Measurements from ENCODE around the gene MRPL28.
A peak's percentile ranks its signal among the peaks of the same experiment; 100 is the strongest.
"Not testable (repeated sequence)": the region's sequence is repeated elsewhere in the genome, so short reads cannot be mapped to it uniquely, and the experiment has no call there.

Gene MRPL28

GRCh38 chr16:381012-381788, 10.9 kb upstream of the MRPL28 start:
- Mint-ChIP-seq H3K4me3 (peak overlapping the region; percentile 82 to 83), H3K36me3 (peaks cover 2% of the 10 kb centered on the region in 2 donors), H3K27ac (no peak overlapping the region), H3K9me3 (no peaks in the 10 kb centered on the region), H3K4me1 (peaks cover 11 to 45% of the 10 kb centered on the region in 2 donors), H3K27me3 (no peaks in the 10 kb centered on the region)
- DNase-seq (no peak), ATAC-seq (replicated peaks) (peak; percentile 16 to 36)

GRCh38 chr16:380762-381011, 10.3 kb upstream of the MRPL28 start:
- no peak for DNase-seq
- H3K4me1 Mint-ChIP-seq: peaks cover 10 to 40% of the 10 kb centered on the region in 2 donors
- H3K9me3 Mint-ChIP-seq: no peaks in the 10 kb centered on the region

GRCh38 chr16:379961-380761, 9.8 kb upstream of the MRPL28 start:
- Mint-ChIP-seq H3K9me3 (no peaks in the 10 kb centered on the region), H3K36me3 (peaks cover 5 to 6% of the 10 kb centered on the region in 2 donors), H3K4me3 (peak overlapping the region; percentile 62 to 82), H3K27ac (peak overlapping the region; percentile 31), H3K4me1 (peaks cover 10 to 40% of the 10 kb centered on the region in 2 donors), H3K27me3 (no peaks in the 10 kb centered on the region)
- ATAC-seq (replicated peaks): no peak
- no peak for DNase-seq

More at GRCh38 chr16:380762-381011, 10.3 kb upstream of the MRPL28 start:
- Mint-ChIP-seq H3K36me3 (peaks cover 5 to 6% of the 10 kb centered on the region in 2 donors), H3K4me3 (peak overlapping the region; percentile 82 to 83), H3K27ac (no peak overlapping the region), H3K27me3 (no peaks in the 10 kb centered on the region)
- no peak for ATAC-seq (replicated peaks)

GRCh38 chr16:379183-379960, 9.0 kb upstream of the MRPL28 start:
- Mint-ChIP-seq H3K27me3 (no peaks in the 10 kb centered on the region), H3K4me3 (no peak overlapping the region), H3K36me3 (peaks cover 5 to 6% of the 10 kb centered on the region in 2 donors), H3K4me1 (peaks cover 10 to 39% of the 10 kb centered on the region in 2 donors), H3K9me3 (no peaks in the 10 kb centered on the region), H3K27ac (no peak overlapping the region)
- DNase-seq (no peak), ATAC-seq (replicated peaks) (no peak)

- Mint-ChIP-seq H3K4me3 (no peak overlapping the region), H3K4me1 (peaks cover 10 to 33% of the 10 kb centered on the region in 2 donors), H3K27ac (no peak overlapping the region), H3K9me3 (no peaks in the 10 kb centered on the region), H3K27me3 (no peaks in the 10 kb centered on the region), H3K36me3 (peaks cover 5 to 8% of the 10 kb centered on the region in 2 donors)
- no peak for ATAC-seq (replicated peaks)
- no peak for DNase-seq
Measured at GRCh38 chr16:378821-379182, 8.5 kb upstream of the MRPL28 start.

- not testable (repeated sequence) for H3K27ac Mint-ChIP-seq; DNase-seq; H3K9me3 Mint-ChIP-seq; H3K27me3 Mint-ChIP-seq; H3K4me3 Mint-ChIP-seq; ATAC-seq (replicated peaks)
- Mint-ChIP-seq H3K36me3 (peaks cover 6 to 13% of the 10 kb centered on the region in 2 donors), H3K4me1 (peaks cover 6 to 28% of the 10 kb centered on the region in 2 donors)
Measured at GRCh38 chr16:378113-378820, 7.9 kb upstream of the MRPL28 start.

GRCh38 chr16:377419-377951, 7.1 kb upstream of the MRPL28 start:
- no peak overlapping the region for H3K27ac Mint-ChIP-seq

GRCh38 chr16:376817-377418, 6.6 kb upstream of the MRPL28 start:
- Mint-ChIP-seq H3K36me3 (peaks cover 11 to 15% of the 10 kb centered on the region in 2 donors), H3K4me1 (peaks cover 4 to 21% of the 10 kb centered on the region in 2 donors)

More at GRCh38 chr16:377419-377951, 7.1 kb upstream of the MRPL28 start:
- H3K36me3 Mint-ChIP-seq: peaks cover 9 to 13% of the 10 kb centered on the region in 2 donors
- H3K27me3 Mint-ChIP-seq: no peaks in the 10 kb centered on the region
- H3K4me3 Mint-ChIP-seq: no peak overlapping the region
- DNase-seq: no peak
- peaks cover 4 to 20% of the 10 kb centered on the region in 2 donors for H3K4me1 Mint-ChIP-seq
- no peak for ATAC-seq (replicated peaks)
- H3K9me3 Mint-ChIP-seq: no peaks in the 10 kb centered on the region

GRCh38 chr16:375927-376816, 5.8 kb upstream of the MRPL28 start:
- no peak for DNase-seq
- no peak for ATAC-seq (replicated peaks)
- Mint-ChIP-seq H3K9me3 (no peaks in the 10 kb centered on the region), H3K27ac (no peak overlapping the region), H3K4me3 (no peak overlapping the region), H3K4me1 (peaks cover 6 to 24% of the 10 kb centered on the region in 2 donors), H3K36me3 (peaks cover 11 to 19% of the 10 kb centered on the region in 2 donors), H3K27me3 (no peaks in the 10 kb centered on the region)

More at GRCh38 chr16:376817-377418, 6.6 kb upstream of the MRPL28 start:
- H3K4me3 Mint-ChIP-seq: no peak overlapping the region
- H3K9me3 Mint-ChIP-seq: no peaks in the 10 kb centered on the region
- H3K27ac Mint-ChIP-seq: no peak overlapping the region
- no peak for DNase-seq
- ATAC-seq (replicated peaks): no peak
- H3K27me3 Mint-ChIP-seq: no peaks in the 10 kb centered on the region

GRCh38 chr16:375212-375611, 4.9 kb upstream of the MRPL28 start:
- Mint-ChIP-seq H3K9me3 (no peaks in the 10 kb centered on the region), H3K4me3 (no peak overlapping the region), H3K36me3 (peaks cover 15 to 23% of the 10 kb centered on the region in 2 donors), H3K4me1 (peaks cover 11 to 25% of the 10 kb centered on the region in 2 donors), H3K27me3 (no peaks in the 10 kb centered on the region), H3K27ac (no peak overlapping the region)
- DNase-seq (no peak), ATAC-seq (replicated peaks) (no peak)

- no peaks in the 10 kb centered on the region for H3K27me3 Mint-ChIP-seq
- H3K4me3 Mint-ChIP-seq: no peak overlapping the region
- DNase-seq (no peak), ATAC-seq (replicated peaks) (no peak)
- no peak overlapping the region for H3K27ac Mint-ChIP-seq
- H3K4me1 Mint-ChIP-seq: peaks cover 11 to 22% of the 10 kb centered on the region in 2 donors
- H3K36me3 Mint-ChIP-seq: peaks cover 16 to 25% of the 10 kb centered on the region in 2 donors
- H3K9me3 Mint-ChIP-seq: no peaks in the 10 kb centered on the region
Measured at GRCh38 chr16:374616-374926, 4.2 kb upstream of the MRPL28 start.

GRCh38 chr16:373848-374615, 3.7 kb upstream of the MRPL28 start:
- Mint-ChIP-seq H3K9me3 (no peaks in the 10 kb centered on the region), H3K4me3 (no peak overlapping the region), H3K36me3 (peaks cover 16 to 28% of the 10 kb centered on the region in 2 donors), H3K4me1 (peaks cover 15 to 23% of the 10 kb centered on the region in 2 donors), H3K27me3 (no peaks in the 10 kb centered on the region), H3K27ac (no peak overlapping the region)
- no peak for DNase-seq
- ATAC-seq (replicated peaks): no peak
